OCI-LY3 (cell line): ENCODE results near the gene KLHL35.

ENCODE experiments used
- H2AFZ ChIP-seq: fragments of 200-600, 300-600 bp; shearing (Covaris generic); 2 replicates; pipeline ENCODE4 v1.6.0; 2014; ENCODE audit warnings: antibody characterized with exemption, low read depth, low read length
- H3K27ac ChIP-seq: fragments of 200-600, 300-600 bp; sonication (generic); 2 replicates; pipeline ENCODE4 v1.5.1; 2014; ENCODE audit warnings: mild to moderate bottlenecking, low read length, moderate library complexity, mixed read lengths
- H3K27me3 ChIP-seq: fragments of 200-600, 300-600 bp; sonication (generic); 2 replicates; pipeline ENCODE4 v1.6.1; 2014; ENCODE audit warnings: low read depth, low read length, mixed read lengths
- H3K36me3 ChIP-seq: fragments of 200-600, 300-600 bp; sonication (generic); replicated peaks from 2 replicates; pipeline ENCODE3; 2014; ENCODE audit warnings: low read depth, low read length, mixed read lengths
- H3K4me1 ChIP-seq: fragments of 300-600, 200-600 bp; sonication (generic); 2 replicates; pipeline ENCODE4 v1.6.1; 2014; ENCODE audit warnings: low read length, mixed read lengths
- H3K4me2 ChIP-seq: fragments of 200-600, 300-600 bp; sonication (generic); 2 replicates; pipeline ENCODE4 v1.6.1; 2014; ENCODE audit warnings: low read length, mixed read lengths
- H3K4me3 ChIP-seq: fragments of 300-600, 200-600 bp; sonication (generic); 2 replicates; pipeline ENCODE4 v1.5.1; 2014; ENCODE audit warnings: antibody characterized with exemption, mild to moderate bottlenecking, low read length, moderate library complexity
- H3K79me2 ChIP-seq: fragments of 300-600, 200-600 bp; shearing (Covaris generic); 2 replicates; pipeline ENCODE4 v1.6.1; 2014; ENCODE audit warnings: mild to moderate bottlenecking, low read length, mixed read lengths
- H3K9ac ChIP-seq: fragments of 300-600, 200-600 bp; shearing (Covaris generic); 2 replicates; pipeline ENCODE4 v1.6.0; 2014; ENCODE audit warnings: mild to moderate bottlenecking, low read length, moderate library complexity
- H3K9me3 ChIP-seq: fragments of 200-600, 300-600 bp; shearing (Covaris generic); 2 replicates; pipeline ENCODE4 v1.6.1; 2014; ENCODE audit warnings: low read length, mixed read lengths; ENCODE audit not compliant: insufficient read depth
- H4K20me1 ChIP-seq: fragments of 200-600, 300-600 bp; sonication (generic); 2 replicates; pipeline ENCODE4 v1.6.1; 2016; ENCODE audit warnings: low read length, mixed read lengths; ENCODE audit not compliant: insufficient read depth
- CTCF ChIP-seq: fragments of 200-600, 300-600 bp; sonication (generic); IDR thresholded peaks from 2 replicates; pipeline ENCODE4 v1.5.1; 2014; ENCODE audit warnings: antibody characterized with exemption, low read length, low read depth
- EZH2phosphoT487 ChIP-seq: fragments of 200-600 bp; shearing (Covaris generic); IDR thresholded peaks from 2 replicates; pipeline ENCODE4 v1.6.1; 2018; ENCODE audit warnings: antibody characterized with exemption, mixed run types, low read depth

The KLHL35 gene

GRCh38 chr11:75474240-75474639 is 41.2 kb upstream of the KLHL35 start:
- Histone ChIP-seq H3K27ac (no peak overlapping the region), H3K4me1 (peaks cover 20% of the 10 kb centered on the region; the same call in 1 of the 2 replicates), H3K27me3 (0 out of 2 replicates have a peak, but pooled peaks cover 4% of the 10 kb centered on the region), H3K4me3 (no peak overlapping the region), H3K79me2 (no peaks in the 10 kb centered on the region), H2AFZ (no peak overlapping the region), H4K20me1 (no peaks in the 10 kb centered on the region), H3K4me2 (no peak overlapping the region), H3K9ac (no peak overlapping the region), H3K36me3 (no peaks in the 10 kb centered on the region), H3K9me3 (no peaks in the 10 kb centered on the region)
- TF ChIP-seq CTCF: no peak
- no peak for TF ChIP-seq EZH2phosphoT487

GRCh38 chr11:75473684-75474083 is 40.7 kb upstream of the KLHL35 start:
- Histone ChIP-seq H2AFZ (no peak overlapping the region), H3K27me3 (0 out of 2 replicates have a peak, but pooled peaks cover 4% of the 10 kb centered on the region), H3K79me2 (no peaks in the 10 kb centered on the region), H3K9ac (no peak overlapping the region), H3K4me1 (peaks cover 20% of the 10 kb centered on the region; the same call in 1 of the 2 replicates), H3K36me3 (no peaks in the 10 kb centered on the region), H3K4me2 (no peak overlapping the region), H3K4me3 (no peak overlapping the region), H3K9me3 (no peaks in the 10 kb centered on the region), H3K27ac (no peak overlapping the region), H4K20me1 (no peaks in the 10 kb centered on the region)
- no peak for TF ChIP-seq CTCF
- no peak for TF ChIP-seq EZH2phosphoT487

GRCh38 chr11:75472081-75472732 is 39.2 kb upstream of the KLHL35 start:
- H3K4me1 ChIP-seq: peaks cover 20% of the 10 kb centered on the region; the same call in 1 of the 2 replicates
- no peaks in the 10 kb centered on the region for H3K36me3 ChIP-seq
- H3K79me2 ChIP-seq: no peaks in the 10 kb centered on the region
- H3K27me3 ChIP-seq: 0 out of 2 replicates have a peak, but pooled peaks cover 4% of the 10 kb centered on the region
- H4K20me1 ChIP-seq: no peaks in the 10 kb centered on the region
- no peak overlapping the region for H3K9ac ChIP-seq
- no peak overlapping the region for H3K4me3 ChIP-seq
- no peak overlapping the region for H3K27ac ChIP-seq
- H3K4me2 ChIP-seq: no peak overlapping the region
- TF ChIP-seq EZH2phosphoT487 (no peak), CTCF (no peak)
- no peak overlapping the region for H2AFZ ChIP-seq
- H3K9me3 ChIP-seq: no peaks in the 10 kb centered on the region

- Histone ChIP-seq H3K27ac (no peak overlapping the region), H2AFZ (no peak overlapping the region), H3K4me3 (no peak overlapping the region), H4K20me1 (no peaks in the 10 kb centered on the region), H3K9ac (no peak overlapping the region), H3K4me1 (peaks cover 20% of the 10 kb centered on the region; the same call in 1 of the 2 replicates), H3K9me3 (no peaks in the 10 kb centered on the region), H3K79me2 (no peaks in the 10 kb centered on the region), H3K36me3 (no peaks in the 10 kb centered on the region), H3K27me3 (0 out of 2 replicates have a peak, but pooled peaks cover 4% of the 10 kb centered on the region), H3K4me2 (no peak overlapping the region)
- TF ChIP-seq CTCF (no peak), EZH2phosphoT487 (no peak)
Measured at GRCh38 chr11:75471176-75471973, 38.4 kb upstream of the KLHL35 start.
